CD4-positive, alpha-beta T cell (primary cell): ENCODE results near the gene SYTL4. TPM values are rescaled to one million over a fixed set of nuclear protein-coding genes. Genes with fewer than 3 reads are reported as not detected.

ENCODE experiments used
- ATAC-seq: fragments of 200-7000 bp; cut with Tn5 transposase; one replicate; pipeline ENCODE4 v1.10.0; 2022; ENCODE audit warnings: mild to moderate bottlenecking; ENCODE audit not compliant: poor library complexity
- CTCF ChIA-PET: fragments of 350-600 bp; sonication (Branson Sonifier 250); formaldehyde crosslinking; loops from one replicate; lab custom pipeline; 2021; ENCODE audit warnings: antibody characterized with exemption, inconsistent platforms; lab: Charles Lee
- POLR2A ChIA-PET: fragments of 350-600 bp; sonication (Branson Sonifier 250); formaldehyde crosslinking; loops from one replicate; lab custom pipeline; 2021; ENCODE audit warnings: antibody characterized with exemption, inconsistent platforms; lab: Charles Lee
- DNase-seq, 14 experiments: peaks; one replicate each; pipeline ENCODE4 v3.0.0-alpha.2; 2013 to 2020; ENCODE audit warnings: mixed read lengths in 2 of 14
- H3K27ac ChIP-seq, 2 donors: one replicate each; pipeline versions ENCODE4 v1.5.1 to v1.7.0; 2013; ENCODE audit warnings: low read length in 2 of 2, low read depth in 1 of 2, mild to moderate bottlenecking in 1 of 2
- H3K27me3 ChIP-seq, 2 experiments: 1 replicate in 1 of 2; 2 replicates in 1 of 2; pipeline versions ENCODE4 v1.6.1 to v1.7.0; 2013; ENCODE audit warnings: low read length in 2 of 2, control low read depth in 1 of 2, mild to moderate bottlenecking in 1 of 2, moderate library complexity in 1 of 2; ENCODE audit not compliant: insufficient read depth in 2 of 2, control insufficient read depth in 1 of 2
- H3K36me3 ChIP-seq: one replicate; pipeline ENCODE4 v1.6.1; 2013; ENCODE audit warnings: low read length, control low read depth; ENCODE audit not compliant: insufficient read depth
- H3K4me1 ChIP-seq: one replicate; pipeline ENCODE4 v1.6.1; 2013; ENCODE audit warnings: low read length, control low read depth; ENCODE audit not compliant: insufficient read depth
- H3K4me3 ChIP-seq: one replicate; pipeline ENCODE4 v1.5.1; 2013; ENCODE audit warnings: mild to moderate bottlenecking, low read length, moderate library complexity
- H3K9me3 ChIP-seq, 2 experiments: 1 replicate in 1 of 2; 2 replicates in 1 of 2; pipeline versions ENCODE4 v1.6.1 to v1.7.0; 2013; ENCODE audit warnings: low read length in 2 of 2, mild to moderate bottlenecking in 2 of 2, control low read depth in 1 of 2, moderate library complexity in 1 of 2; ENCODE audit not compliant: control insufficient read depth in 1 of 2, insufficient read depth in 1 of 2
- H3K27ac Mint-ChIP-seq: one replicate; pipeline ENCODE4 v1.8.0; 2020; ENCODE audit warnings: mixed read lengths
- H3K27me3 Mint-ChIP-seq: one replicate; pipeline ENCODE4 v1.8.0; 2021; ENCODE audit warnings: mixed read lengths
- H3K36me3 Mint-ChIP-seq: one replicate; pipeline ENCODE4 v1.8.0; 2021; ENCODE audit warnings: low read depth, mixed read lengths
- H3K4me1 Mint-ChIP-seq: one replicate; pipeline ENCODE4 v1.8.0; 2021; ENCODE audit warnings: low read depth, mixed read lengths
- H3K4me3 Mint-ChIP-seq: one replicate; pipeline ENCODE4 v1.8.0; 2020; ENCODE audit warnings: mild to moderate bottlenecking, mixed read lengths
- H3K9me3 Mint-ChIP-seq: one replicate; pipeline ENCODE4 v1.8.0; 2020; ENCODE audit warnings: mixed read lengths
- CTCF ChIP-seq: fragments of 200-600 bp; IDR thresholded peaks from one replicate; pipeline ENCODE4 v1.8.0; 2022; ENCODE audit warnings: antibody characterized with exemption, mild to moderate bottlenecking
- intact Hi-C, 2 experiments: fragments of 100-400 bp; cut with DNase I in 1 of 2; cut with micrococcal nuclease in 1 of 2; formaldehyde crosslinking; loops; one replicate each; pipeline versions ENCODE4 v1.15.1 to v1.9.0; 2023 to 2025; cut with DNase I, micrococcal nuclease
- total RNA-seq, 174 experiments: library from RNA in 2 of 174; stranded (reverse) in 2 of 174; gene quantifications; one replicate each; pipeline ENCODE4 v1.2.3 and lab custom pipeline; 2021 to 2026

The SYTL4 gene
- total RNA-seq, 2 experiments from 2014 or later = not detected

DNA sequence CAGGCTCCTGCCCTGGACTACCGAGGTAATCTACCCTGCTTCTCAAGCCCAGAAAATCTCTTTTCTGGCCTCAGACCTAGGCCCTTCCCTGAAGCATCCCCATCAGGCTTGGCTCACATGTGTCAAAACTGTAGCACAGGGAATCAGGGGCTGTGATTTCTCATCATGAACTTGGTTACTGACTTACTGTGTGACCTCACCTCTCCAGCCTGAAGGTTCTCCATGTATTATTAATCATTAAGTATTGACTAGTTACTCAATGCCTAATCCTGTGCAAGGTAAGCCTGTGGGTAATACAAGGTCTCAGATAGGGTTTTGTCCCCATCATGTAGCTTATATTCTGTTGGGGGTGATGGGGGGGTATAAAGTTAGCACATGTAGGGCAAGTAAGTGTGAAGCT is 81.1 kb downstream of the SYTL4 start:
- no peak for ATAC-seq
- CTCF ChIA-PET = no interaction called here
- H3K4me1 Mint-ChIP-seq = no peaks in the 10 kb centered on the region

DNA sequence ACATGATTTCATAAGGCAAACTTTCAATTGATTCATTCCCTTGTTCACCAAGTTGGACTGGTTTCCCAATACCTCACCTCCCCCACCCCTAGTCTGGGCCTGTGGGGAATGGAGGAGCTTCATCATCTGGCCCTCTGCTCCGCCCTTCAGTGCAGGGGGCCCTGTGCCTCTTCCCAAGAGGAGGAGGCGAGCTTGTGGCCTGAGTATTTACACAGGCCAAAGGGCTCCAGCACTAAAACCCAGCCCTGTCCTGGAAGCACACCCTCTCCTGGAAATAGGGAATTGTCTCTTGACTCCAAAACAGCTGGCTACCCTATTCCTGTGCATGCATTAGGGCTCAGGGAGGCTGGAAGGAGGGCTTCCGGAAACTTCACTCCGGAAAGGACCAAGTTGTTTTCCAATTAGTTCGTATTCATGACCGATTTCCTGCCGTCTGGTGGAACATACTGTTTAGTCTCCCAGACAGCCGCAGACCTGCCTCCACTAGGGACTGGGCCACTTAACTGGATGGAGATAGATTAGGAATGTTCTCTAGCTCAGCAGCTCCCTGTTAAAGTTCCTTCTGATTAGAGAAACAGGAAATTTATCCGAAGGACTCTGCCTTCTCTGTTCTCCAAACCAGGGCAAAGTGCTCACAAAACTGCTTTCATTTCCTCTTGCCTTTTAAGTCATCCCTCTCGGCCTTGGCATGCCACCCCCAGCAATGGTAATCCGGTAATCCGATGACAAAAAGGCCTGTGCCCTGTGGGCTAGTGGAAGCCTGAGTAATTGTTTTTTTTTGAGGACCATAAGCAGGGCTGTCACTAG is 82.2 kb downstream of the SYTL4 start:
- H3K36me3 ChIP-seq = no peaks in the 10 kb centered on the region
- no peaks in the 10 kb centered on the region for H3K36me3 Mint-ChIP-seq
- H3K27ac Mint-ChIP-seq = no peak overlapping the region
- no peak overlapping the region for H3K27ac ChIP-seq
- no peaks in the 10 kb centered on the region for H3K4me1 ChIP-seq
- no peaks in the 10 kb centered on the region for H3K9me3 ChIP-seq
- no peaks in the 10 kb centered on the region for H3K4me1 Mint-ChIP-seq
- intact Hi-C loops = no loop called here
- H3K27me3 ChIP-seq = no peaks in the 10 kb centered on the region
- H3K27me3 Mint-ChIP-seq = peaks cover 4% of the 10 kb centered on the region
- POLR2A ChIA-PET = no interaction called here
- TF ChIP-seq CTCF = no peak
- no peaks in the 10 kb centered on the region for H3K9me3 Mint-ChIP-seq
- DNase-seq (no peak), ATAC-seq (no peak)
- no peak overlapping the region for H3K4me3 Mint-ChIP-seq
- CTCF ChIA-PET = no interaction called here
- no peak overlapping the region for H3K4me3 ChIP-seq

More for the DNA sequence above, 81.1 kb downstream of the SYTL4 start:
- intact Hi-C loops = no loop called here
- Mint-ChIP-seq H3K9me3 (no peaks in the 10 kb centered on the region), H3K36me3 (no peaks in the 10 kb centered on the region), H3K4me3 (no peak overlapping the region), H3K27me3 (no peaks in the 10 kb centered on the region), H3K27ac (no peak overlapping the region)
- Histone ChIP-seq H3K4me1 (no peaks in the 10 kb centered on the region), H3K36me3 (no peaks in the 10 kb centered on the region), H3K27me3 (no peaks in the 10 kb centered on the region), H3K4me3 (no peak overlapping the region), H3K27ac (no peak overlapping the region), H3K9me3 (no peaks in the 10 kb centered on the region)
- POLR2A ChIA-PET = no interaction called here
- TF ChIP-seq CTCF = no peak
- DNase-seq = no peak

DNA sequence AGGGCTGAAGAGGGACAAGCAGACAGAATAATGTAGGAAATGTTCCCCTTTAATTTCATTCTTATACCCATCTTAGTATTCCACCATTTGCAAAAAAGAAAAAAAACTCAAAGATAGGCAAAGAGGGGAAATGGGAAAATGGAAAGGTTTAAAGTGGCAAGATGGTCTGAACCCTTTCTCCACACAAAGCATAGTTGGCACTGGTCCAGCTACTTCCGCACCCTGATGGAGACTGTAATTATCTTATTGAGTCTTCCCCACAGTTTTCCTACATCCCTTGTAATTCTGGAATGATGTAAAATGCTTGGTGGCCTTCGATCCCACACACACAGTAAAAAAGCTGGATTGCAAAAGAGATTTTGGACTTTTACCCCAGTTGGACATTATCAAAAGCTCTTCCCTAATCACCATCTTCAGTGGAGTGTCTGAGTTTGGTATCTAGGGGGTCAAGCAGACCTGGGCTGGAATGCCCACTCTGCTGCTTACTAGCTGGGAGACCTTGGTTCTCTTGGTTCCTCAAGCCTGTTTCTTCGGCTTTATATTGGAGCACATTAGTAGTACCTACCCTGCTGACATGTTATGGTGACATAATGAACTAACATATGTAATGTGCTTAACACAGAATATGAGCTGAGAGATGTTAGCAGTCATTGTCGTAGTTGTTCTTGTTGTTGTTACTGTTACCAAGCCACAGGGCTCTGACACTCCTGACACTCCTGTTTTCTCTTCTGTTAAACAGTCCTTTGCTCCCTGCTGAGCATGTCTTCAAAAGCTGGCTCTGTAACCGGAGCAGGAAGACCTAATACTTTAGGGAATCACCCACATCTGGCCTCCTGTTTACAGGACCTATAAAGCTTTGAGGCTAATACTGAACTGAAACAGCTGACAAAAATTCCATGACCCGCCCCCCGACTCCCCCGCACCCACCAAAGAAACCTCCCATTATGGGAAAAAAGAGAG is 83.2 kb downstream of the SYTL4 start:
- H3K36me3 ChIP-seq = no peaks in the 10 kb centered on the region
- ChIA-PET CTCF (no interaction called here), POLR2A (no interaction called here)
- no peaks in the 10 kb centered on the region for H3K4me1 ChIP-seq
- intact Hi-C loops = no loop called here
- DNase-seq (no peak), ATAC-seq (no peak)
- Mint-ChIP-seq H3K9me3 (no peaks in the 10 kb centered on the region), H3K27me3 (peaks cover 9% of the 10 kb centered on the region), H3K27ac (no peak overlapping the region), H3K4me1 (no peaks in the 10 kb centered on the region), H3K36me3 (no peaks in the 10 kb centered on the region), H3K4me3 (no peak overlapping the region)
- no peak overlapping the region for H3K27ac ChIP-seq
- no peaks in the 10 kb centered on the region for H3K9me3 ChIP-seq
- no peak overlapping the region for H3K4me3 ChIP-seq
- H3K27me3 ChIP-seq = no peaks in the 10 kb centered on the region
- TF ChIP-seq CTCF = no peak
